Thymus (tissue), 11 donors: ENCODE measurements around the gene BACE1-AS. TPM values are rescaled to one million over a fixed set of nuclear protein-coding genes. Genes with fewer than 3 reads are reported as not detected.

Source experiments
- DNase-seq, 9 donors: peaks; one replicate each; pipeline ENCODE4 v3.0.0-alpha.2; 2013; ENCODE audit warnings: low spot score in 9 of 9, low read depth in 6 of 9, missing footprints in 1 of 9
- H3K27ac ChIP-seq, 2 donors: one replicate each; pipeline ENCODE4 v1.5.1; 2013; ENCODE audit warnings: control low read depth in 1 of 2, low read depth in 1 of 2, low read length in 1 of 2, mild to moderate bottlenecking in 1 of 2, moderate library complexity in 1 of 2
- H3K27me3 ChIP-seq, 2 donors: one replicate each; pipeline ENCODE4 v1.5.1; 2013; ENCODE audit warnings: low read length in 1 of 2; ENCODE audit not compliant: control insufficient read depth in 2 of 2, insufficient read depth in 1 of 2
- H3K36me3 ChIP-seq, 2 donors: one replicate each; pipeline ENCODE4 v1.5.1; 2013; ENCODE audit warnings: low read length in 1 of 2, mild to moderate bottlenecking in 1 of 2, moderate library complexity in 1 of 2; ENCODE audit not compliant: control insufficient read depth in 2 of 2, insufficient read depth in 2 of 2
- H3K4me1 ChIP-seq, 2 donors: one replicate each; pipeline ENCODE4 v1.5.1; 2013; ENCODE audit warnings: low read length in 2 of 2; ENCODE audit not compliant: control insufficient read depth in 2 of 2, insufficient read depth in 2 of 2
- H3K4me3 ChIP-seq, 2 donors: one replicate each; pipeline ENCODE4 v1.5.1; 2013; ENCODE audit warnings: low read length in 2 of 2, control low read depth in 1 of 2, mild to moderate bottlenecking in 1 of 2
- H3K9me3 ChIP-seq, 2 donors: one replicate each; pipeline ENCODE4 v1.5.1; 2013; ENCODE audit warnings: low read length in 1 of 2, mild to moderate bottlenecking in 1 of 2; ENCODE audit not compliant: control insufficient read depth in 2 of 2, insufficient read depth in 1 of 2
- WGBS: extraction: QIAGEN DNeasy Blood & Tissue Kit; methylation state at CpG from one replicate; pipeline ENCODE4 v1.1.7; 2013; 5-methylcytosine and 5-hydroxymethylcytosine counted together
- polyA plus RNA-seq: library from polyadenylated mRNA; stranded (reverse); fragments of 200-250 nt; gene quantifications from one replicate; pipeline ENCODE4 v1.2.3, GENCODE V29; 2013
- total RNA-seq: library from RNA; stranded (reverse); fragments of 120-200 nt; gene quantifications from one replicate; pipeline ENCODE4 v1.2.4, GENCODE V29; 2013
- donor health status: healthy.

BACE1-AS gene
- total and polyA plus RNA-seq, 2 donors: 1.8 to 6.7 TPM

DNA sequence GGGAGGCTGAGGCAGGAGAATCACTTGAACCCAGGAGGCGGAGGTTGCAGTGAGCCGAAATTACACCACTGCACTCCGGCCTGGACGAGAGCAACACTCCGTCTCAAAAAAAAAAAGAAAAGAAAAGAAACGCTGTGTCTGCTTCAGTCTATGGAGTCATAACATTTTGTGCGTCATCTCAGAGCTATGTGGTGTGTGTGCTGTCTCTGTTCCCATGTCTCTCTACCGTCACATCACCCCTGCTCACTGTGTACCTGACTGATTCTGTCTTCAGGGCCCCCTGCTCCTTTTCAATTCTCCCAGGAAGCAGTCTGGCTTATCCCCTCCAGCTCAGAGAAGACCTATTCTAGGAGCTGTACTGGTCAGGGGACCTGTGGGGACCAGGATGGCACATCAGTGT lies 7.0 kb downstream of the BACE1-AS start:
- Histone ChIP-seq H3K27me3 (no peaks in the 10 kb centered on the region), H3K4me3 (no peak overlapping the region), H3K4me1 (no peaks in the 10 kb centered on the region), H3K27ac (no peak overlapping the region), H3K9me3 (no peaks in the 10 kb centered on the region), H3K36me3 (peaks cover 2 to 4% of the 10 kb centered on the region in 2 donors)
- DNase-seq: no peak
- WGBS: 97% methylated on average over 8 of the region's 8 CpGs

DNA sequence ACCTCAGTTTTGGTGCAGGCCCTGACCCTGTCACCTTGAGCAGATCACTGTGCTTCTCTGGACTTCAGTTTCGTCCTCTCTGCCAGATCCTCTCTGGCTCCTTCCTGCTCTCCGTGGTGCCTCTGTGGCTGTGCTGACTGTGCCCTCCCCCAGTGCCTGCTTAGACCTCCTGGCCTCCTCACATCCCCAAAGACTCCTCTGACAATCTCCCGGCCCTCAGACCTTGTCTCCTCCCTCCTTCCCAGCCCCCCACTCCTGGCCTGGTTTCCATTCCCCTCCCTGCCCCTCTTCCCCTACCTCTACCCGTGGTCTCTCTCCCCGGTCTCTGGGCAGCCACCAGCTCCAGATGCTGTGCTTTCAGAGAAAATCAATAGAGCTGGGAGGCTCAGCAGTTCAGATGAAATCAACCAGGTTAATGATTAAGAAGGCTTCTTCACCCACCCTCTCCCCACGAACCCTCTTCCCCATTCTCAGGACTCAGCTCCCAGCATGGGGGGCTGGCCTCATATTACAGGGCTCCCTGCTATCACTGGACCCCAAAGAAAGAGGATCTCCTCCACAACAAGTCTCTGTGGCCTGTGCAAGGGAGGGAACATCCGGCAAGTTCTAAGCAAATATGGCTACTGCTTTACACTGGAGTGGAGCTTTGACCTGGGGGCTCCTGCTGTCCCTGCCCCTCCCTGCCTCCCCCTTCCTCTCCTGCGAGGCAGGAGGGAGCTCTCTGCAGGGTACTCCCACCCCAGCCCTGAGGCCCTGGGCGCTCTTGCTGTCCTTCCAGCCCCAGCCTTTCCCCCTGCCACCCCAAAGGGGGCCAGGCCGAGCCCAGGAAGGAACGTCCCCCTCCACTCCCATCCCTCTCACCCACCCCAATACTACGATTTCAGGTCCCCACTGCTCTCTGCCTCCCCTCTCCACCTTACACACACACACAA lies 8.5 kb downstream of the BACE1-AS start:
- Histone ChIP-seq H3K27me3 (no peaks in the 10 kb centered on the region), H3K36me3 (peaks cover 2 to 4% of the 10 kb centered on the region in 2 donors), H3K9me3 (no peaks in the 10 kb centered on the region), H3K27ac (no peak overlapping the region), H3K4me3 (no peak overlapping the region), H3K4me1 (no peaks in the 10 kb centered on the region)
- no peak for DNase-seq
- 90% methylated on average over 12 of the region's 12 CpGs for WGBS

DNA sequence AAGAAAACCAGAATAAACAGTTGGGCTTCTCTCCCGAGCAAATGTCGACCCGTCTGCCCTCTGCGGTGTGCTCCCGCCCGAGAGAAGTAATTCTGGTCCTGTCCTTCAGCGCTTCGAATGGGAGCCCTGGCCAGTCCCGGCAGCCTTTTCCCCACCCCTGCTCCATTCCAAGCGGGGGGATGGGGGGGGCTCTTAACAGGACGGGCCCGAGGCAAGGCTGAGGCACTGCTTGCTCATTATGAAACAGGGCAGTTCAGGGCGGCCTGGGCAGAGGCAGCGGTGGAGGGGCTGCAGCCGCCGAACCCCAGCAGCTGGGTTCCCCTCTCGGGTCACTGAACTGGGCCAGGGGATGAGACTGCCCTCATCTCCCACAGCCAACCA lies 9.1 kb downstream of the BACE1-AS start:
- DNase-seq: no peak
- Histone ChIP-seq H3K27ac (no peak overlapping the region), H3K9me3 (no peaks in the 10 kb centered on the region), H3K27me3 (no peaks in the 10 kb centered on the region), H3K36me3 (peaks cover 1 to 2% of the 10 kb centered on the region in 2 donors), H3K4me1 (no peaks in the 10 kb centered on the region), H3K4me3 (no peak overlapping the region)
- WGBS: 93% methylated on average over 17 of the region's 17 CpGs

DNA sequence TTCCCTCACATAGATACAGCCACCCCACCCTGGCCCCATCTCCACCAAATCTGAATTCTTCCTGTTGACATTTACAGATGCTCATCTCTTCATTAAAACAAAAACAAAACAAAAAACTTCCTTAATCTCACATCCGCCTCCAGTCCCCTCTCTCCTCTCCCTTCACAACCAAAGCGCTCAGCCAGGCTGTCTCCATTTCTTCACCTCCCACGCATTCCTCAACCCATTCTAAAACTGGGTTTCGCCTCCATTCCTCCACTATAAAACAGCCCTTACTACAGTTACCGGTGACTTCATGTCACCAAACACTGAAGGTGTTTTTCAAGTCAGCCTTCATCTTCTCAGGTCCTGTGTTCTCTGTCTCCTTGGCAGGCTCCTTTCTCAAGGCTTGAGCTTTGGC lies 9.6 kb downstream of the BACE1-AS start:
- no peaks in the 10 kb centered on the region for H3K9me3 ChIP-seq
- WGBS: 97% methylated on average over 5 of the region's 5 CpGs
- no peaks in the 10 kb centered on the region for H3K4me1 ChIP-seq
- no peak for DNase-seq
- no peaks in the 10 kb centered on the region for H3K36me3 ChIP-seq
- no peak overlapping the region for H3K27ac ChIP-seq
- H3K27me3 ChIP-seq: no peaks in the 10 kb centered on the region
- no peak overlapping the region for H3K4me3 ChIP-seq

DNA sequence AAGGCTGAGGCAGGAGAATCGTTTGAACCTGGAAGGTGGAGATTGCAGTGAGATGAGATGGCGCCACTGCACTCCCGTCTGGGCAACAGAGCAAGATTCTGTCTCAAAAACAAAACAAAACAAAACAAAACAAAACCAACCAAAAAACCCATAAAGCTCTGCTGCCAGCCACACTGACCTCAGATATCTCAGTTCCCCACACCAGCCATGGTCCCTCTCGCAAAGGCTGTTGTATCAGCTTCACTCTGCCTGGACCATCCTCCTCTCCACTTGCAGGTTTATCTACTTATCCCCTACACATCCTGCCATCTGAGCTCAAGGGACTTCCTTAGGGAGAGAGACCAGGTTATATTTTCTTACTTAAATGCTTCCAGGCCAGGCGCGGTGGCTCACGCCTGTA lies 11.1 kb downstream of the BACE1-AS start:
- H3K4me3 ChIP-seq: no peak overlapping the region
- no peaks in the 10 kb centered on the region for H3K4me1 ChIP-seq
- DNase-seq: no peak
- no peak overlapping the region for H3K27ac ChIP-seq
- H3K36me3 ChIP-seq: no peaks in the 10 kb centered on the region
- WGBS: 93% methylated on average over 7 of the region's 7 CpGs
- no peaks in the 10 kb centered on the region for H3K9me3 ChIP-seq
- no peaks in the 10 kb centered on the region for H3K27me3 ChIP-seq

DNA sequence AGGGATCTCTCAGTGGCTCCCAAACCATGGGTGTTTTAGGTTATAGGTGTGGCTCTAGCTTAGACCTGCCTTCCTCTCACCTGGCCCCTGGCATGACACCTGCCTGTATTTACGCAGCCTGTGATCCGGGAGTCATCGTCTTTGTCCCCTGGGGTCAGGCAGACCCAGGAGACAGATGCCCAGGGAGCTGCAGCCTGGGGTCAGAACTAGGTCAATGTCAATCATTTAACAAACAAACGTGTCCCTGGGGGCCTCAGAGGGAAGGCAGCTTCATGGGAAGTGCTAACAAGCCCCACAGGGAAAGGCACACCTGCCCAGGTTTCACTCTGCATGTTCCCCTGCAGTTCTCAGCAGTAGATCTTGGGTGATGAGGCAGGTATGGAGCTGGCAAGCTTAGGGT lies 12.0 kb downstream of the BACE1-AS start:
- Histone ChIP-seq H3K4me3 (no peak overlapping the region), H3K4me1 (no peaks in the 10 kb centered on the region), H3K27ac (no peak overlapping the region), H3K36me3 (no peaks in the 10 kb centered on the region), H3K9me3 (no peaks in the 10 kb centered on the region), H3K27me3 (no peaks in the 10 kb centered on the region)
- DNase-seq: no peak
- WGBS: 88% methylated on average over 4 of the region's 4 CpGs

DNA sequence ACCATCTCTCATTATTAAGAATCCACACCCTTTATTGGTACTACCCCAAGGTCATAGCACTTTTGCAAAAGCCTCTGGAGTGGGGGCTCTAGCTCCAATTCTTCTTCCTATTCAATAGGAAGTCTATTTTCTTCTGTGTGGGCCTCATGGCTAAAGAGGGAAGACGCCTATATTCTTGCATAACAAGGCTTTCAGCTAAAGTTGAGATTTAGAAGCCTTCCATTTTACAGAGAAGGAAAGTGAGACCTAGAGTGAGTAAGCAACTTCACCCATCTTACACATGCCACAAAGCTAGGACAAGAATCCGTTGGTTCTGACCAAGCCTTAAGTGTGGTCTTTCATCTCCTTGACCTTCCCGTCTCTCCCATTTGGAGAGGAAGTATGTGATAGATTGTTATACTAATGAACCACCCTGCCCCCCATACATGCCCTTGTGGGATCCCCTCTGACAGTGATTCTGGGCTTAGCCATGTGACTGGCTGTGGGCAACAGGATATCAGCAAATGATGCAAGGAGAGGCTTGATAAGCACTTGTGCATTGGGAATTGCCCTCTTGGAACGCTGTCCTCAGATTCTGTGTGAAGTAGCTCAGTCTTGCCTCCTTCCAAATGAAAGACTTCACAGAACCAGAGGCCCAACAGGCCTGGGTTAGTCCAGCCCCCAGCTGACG lies 12.6 kb downstream of the BACE1-AS start:
- 97% methylated on average over 5 of the region's 5 CpGs for WGBS
- Histone ChIP-seq H3K4me1 (no peaks in the 10 kb centered on the region), H3K9me3 (no peaks in the 10 kb centered on the region), H3K4me3 (no peak overlapping the region), H3K27me3 (no peaks in the 10 kb centered on the region), H3K36me3 (no peaks in the 10 kb centered on the region), H3K27ac (no peak overlapping the region)
- DNase-seq: no peak

DNA sequence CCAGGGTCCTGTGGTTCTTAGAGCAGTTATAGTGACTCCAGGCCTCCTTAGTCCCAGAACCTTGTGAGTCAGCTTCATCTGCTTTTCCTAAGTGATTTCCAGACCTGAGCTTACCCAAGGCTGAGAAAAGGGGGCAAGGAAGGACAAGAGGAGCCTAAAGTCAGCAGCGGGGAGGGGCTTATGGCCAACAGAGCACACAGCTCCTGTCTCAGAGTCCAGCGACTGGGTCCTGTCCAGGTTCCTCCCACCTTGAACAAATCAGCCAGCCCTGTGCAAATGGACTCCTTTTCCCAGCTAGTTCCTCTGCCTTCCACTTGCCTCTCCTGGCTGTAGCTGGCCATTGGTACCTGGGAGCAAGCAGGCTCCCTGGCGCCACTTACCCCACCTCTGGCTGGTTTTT lies 14.0 kb downstream of the BACE1-AS start:
- Histone ChIP-seq H3K27me3 (no peaks in the 10 kb centered on the region), H3K4me3 (no peak overlapping the region), H3K27ac (no peak overlapping the region), H3K4me1 (no peaks in the 10 kb centered on the region), H3K36me3 (no peaks in the 10 kb centered on the region), H3K9me3 (no peaks in the 10 kb centered on the region)
- WGBS: 97% methylated on average over 3 of the region's 3 CpGs
- no peak for DNase-seq

DNA sequence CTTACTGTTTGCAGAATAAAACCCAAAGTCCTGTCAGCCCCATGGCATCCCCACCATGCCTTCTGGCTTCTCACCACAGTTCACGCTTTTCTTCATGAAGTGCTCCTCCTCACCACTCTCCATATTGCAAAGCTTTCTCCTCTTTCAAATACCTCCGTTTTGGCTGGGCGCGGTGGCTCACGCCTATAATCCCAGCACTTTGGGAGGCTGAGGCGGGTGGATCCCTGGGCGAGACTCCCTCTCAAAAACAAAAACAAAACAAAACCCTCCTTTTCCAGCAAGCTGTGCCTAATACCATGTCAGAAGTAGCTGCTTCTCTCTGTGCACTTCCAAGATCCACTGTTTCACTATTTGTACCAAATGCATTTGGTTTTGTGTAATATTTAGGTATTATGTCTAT lies 18.2 kb downstream of the BACE1-AS start:
- no peak overlapping the region for H3K27ac ChIP-seq
- no peaks in the 10 kb centered on the region for H3K9me3 ChIP-seq
- H3K4me1 ChIP-seq: no peaks in the 10 kb centered on the region
- 89% methylated on average over 7 of the region's 7 CpGs for WGBS
- H3K4me3 ChIP-seq: no peak overlapping the region
- no peak for DNase-seq
- H3K27me3 ChIP-seq: peaks cover 0 to 5% of the 10 kb centered on the region in 2 donors
- no peaks in the 10 kb centered on the region for H3K36me3 ChIP-seq
